ENCODE results near the gene ACTL6A. TPM values are rescaled to one million over a fixed set of nuclear protein-coding genes. Genes with fewer than 3 reads are reported as not detected.

ACTL6A gene
- total RNA-seq, 1 donor from 2014 or later: 36.3 TPM

- no peak overlapping the region for H3K27ac Mint-ChIP-seq (ENCODE audit: unreplicated experiment)
- no peaks in the 10 kb centered on the region for H3K9me3 Mint-ChIP-seq (ENCODE audit: unreplicated experiment)
- H3K36me3 Mint-ChIP-seq (ENCODE audit: low read depth, unreplicated experiment): peaks cover 11% of the 10 kb centered on the region
- peaks cover 41% of the 10 kb centered on the region for H3K4me1 Mint-ChIP-seq (ENCODE audit: unreplicated experiment)
- H3K27me3 Mint-ChIP-seq (ENCODE audit: unreplicated experiment): peaks cover 14% of the 10 kb centered on the region
- no peak for DNase-seq (ENCODE audit: low spot score)
- TF ChIP-seq, protein P1, sequence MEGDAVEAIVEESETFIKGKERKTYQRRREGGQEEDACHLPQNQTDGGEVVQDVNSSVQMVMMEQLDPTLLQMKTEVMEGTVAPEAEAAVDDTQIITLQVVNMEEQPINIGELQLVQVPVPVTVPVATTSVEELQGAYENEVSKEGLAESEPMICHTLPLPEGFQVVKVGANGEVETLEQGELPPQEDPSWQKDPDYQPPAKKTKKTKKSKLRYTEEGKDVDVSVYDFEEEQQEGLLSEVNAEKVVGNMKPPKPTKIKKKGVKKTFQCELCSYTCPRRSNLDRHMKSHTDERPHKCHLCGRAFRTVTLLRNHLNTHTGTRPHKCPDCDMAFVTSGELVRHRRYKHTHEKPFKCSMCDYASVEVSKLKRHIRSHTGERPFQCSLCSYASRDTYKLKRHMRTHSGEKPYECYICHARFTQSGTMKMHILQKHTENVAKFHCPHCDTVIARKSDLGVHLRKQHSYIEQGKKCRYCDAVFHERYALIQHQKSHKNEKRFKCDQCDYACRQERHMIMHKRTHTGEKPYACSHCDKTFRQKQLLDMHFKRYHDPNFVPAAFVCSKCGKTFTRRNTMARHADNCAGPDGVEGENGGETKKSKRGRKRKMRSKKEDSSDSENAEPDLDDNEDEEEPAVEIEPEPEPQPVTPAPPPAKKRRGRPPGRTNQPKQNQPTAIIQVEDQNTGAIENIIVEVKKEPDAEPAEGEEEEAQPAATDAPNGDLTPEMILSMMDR (IDR thresholded peaks at IDR 0.05; ENCODE audit: unreplicated experiment): no peak
- no peak overlapping the region for H3K4me3 Mint-ChIP-seq (ENCODE audit: unreplicated experiment)
Observed at GRCh38 chr3:179528772-179529171, 34.0 kb upstream of the ACTL6A start.

DNA sequence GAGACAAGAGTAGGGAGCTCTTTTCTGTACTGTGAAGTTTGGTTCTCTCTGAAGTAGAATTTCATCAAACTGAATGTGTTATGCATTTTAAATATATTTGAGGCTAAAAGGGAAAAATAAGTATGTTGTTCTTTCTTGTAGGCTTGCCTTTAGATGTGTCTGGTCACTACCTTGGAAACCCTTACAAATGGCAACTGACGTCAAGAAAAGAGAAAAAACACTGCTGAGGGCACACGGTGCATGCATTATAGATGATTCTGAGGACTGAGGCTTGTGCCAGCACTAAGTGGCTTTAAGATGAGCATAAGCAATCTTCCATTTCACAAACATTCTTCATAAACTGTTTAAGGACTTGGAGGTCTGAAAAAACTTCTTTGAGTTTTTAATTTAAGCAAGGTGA lies 31.1 kb upstream of the ACTL6A start:
- H3K4me3 Mint-ChIP-seq (ENCODE audit: unreplicated experiment): no peak overlapping the region
- peaks cover 4% of the 10 kb centered on the region for H3K36me3 Mint-ChIP-seq (ENCODE audit: low read depth, unreplicated experiment)
- peaks cover 3% of the 10 kb centered on the region for H3K27me3 Mint-ChIP-seq (ENCODE audit: unreplicated experiment)
- peaks cover 18% of the 10 kb centered on the region for H3K4me1 Mint-ChIP-seq (ENCODE audit: unreplicated experiment)
- H3K9me3 Mint-ChIP-seq (ENCODE audit: unreplicated experiment): no peaks in the 10 kb centered on the region
- no peak for DNase-seq (ENCODE audit: low spot score)
- no peak overlapping the region for H3K27ac Mint-ChIP-seq (ENCODE audit: unreplicated experiment)
- TF ChIP-seq, protein P1 (IDR thresholded peaks at IDR 0.05; ENCODE audit: unreplicated experiment): no peak

DNA sequence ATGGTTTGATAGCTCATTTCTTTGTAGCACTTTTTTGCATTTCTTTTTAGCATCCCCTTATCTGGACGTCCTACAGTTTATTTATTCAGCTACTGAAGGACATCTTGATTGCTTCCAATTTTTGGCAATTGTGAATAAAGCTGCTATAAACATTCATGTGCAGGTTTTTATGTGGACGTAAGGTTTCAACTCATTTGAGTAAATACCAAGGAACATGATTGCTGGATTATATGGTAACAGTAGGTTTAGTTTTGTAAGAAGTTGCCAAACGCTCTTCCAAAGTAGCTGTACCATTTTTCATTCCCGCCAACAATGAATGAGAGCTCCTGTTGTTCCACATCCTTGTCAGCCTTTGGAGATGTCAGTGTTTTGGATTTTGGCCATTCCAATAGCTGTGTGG lies 29.5 kb upstream of the ACTL6A start:
- H3K27me3 Mint-ChIP-seq (ENCODE audit: unreplicated experiment): peaks cover 2% of the 10 kb centered on the region
- H3K27ac Mint-ChIP-seq (ENCODE audit: unreplicated experiment): no peak overlapping the region
- peaks cover 15% of the 10 kb centered on the region for H3K4me1 Mint-ChIP-seq (ENCODE audit: unreplicated experiment)
- no peak for DNase-seq (ENCODE audit: low spot score)
- peaks cover 3% of the 10 kb centered on the region for H3K36me3 Mint-ChIP-seq (ENCODE audit: low read depth, unreplicated experiment)
- no peaks in the 10 kb centered on the region for H3K9me3 Mint-ChIP-seq (ENCODE audit: unreplicated experiment)
- H3K4me3 Mint-ChIP-seq (ENCODE audit: unreplicated experiment): no peak overlapping the region
- TF ChIP-seq, protein P1 (IDR thresholded peaks at IDR 0.05; ENCODE audit: unreplicated experiment): no peak

- Mint-ChIP-seq H3K4me1 (ENCODE audit: unreplicated experiment) (peaks cover 14% of the 10 kb centered on the region), H3K27me3 (ENCODE audit: unreplicated experiment) (peaks cover 4% of the 10 kb centered on the region), H3K4me3 (ENCODE audit: unreplicated experiment) (no peak overlapping the region), H3K36me3 (ENCODE audit: low read depth, unreplicated experiment) (no peaks in the 10 kb centered on the region), H3K9me3 (ENCODE audit: unreplicated experiment) (no peaks in the 10 kb centered on the region), H3K27ac (ENCODE audit: unreplicated experiment) (no peak overlapping the region)
- DNase-seq (ENCODE audit: low spot score): no peak
- TF ChIP-seq, protein P1 (IDR thresholded peaks at IDR 0.05; ENCODE audit: unreplicated experiment): no peak
Observed at GRCh38 chr3:179536256-179536655, 26.5 kb upstream of the ACTL6A start.

DNA sequence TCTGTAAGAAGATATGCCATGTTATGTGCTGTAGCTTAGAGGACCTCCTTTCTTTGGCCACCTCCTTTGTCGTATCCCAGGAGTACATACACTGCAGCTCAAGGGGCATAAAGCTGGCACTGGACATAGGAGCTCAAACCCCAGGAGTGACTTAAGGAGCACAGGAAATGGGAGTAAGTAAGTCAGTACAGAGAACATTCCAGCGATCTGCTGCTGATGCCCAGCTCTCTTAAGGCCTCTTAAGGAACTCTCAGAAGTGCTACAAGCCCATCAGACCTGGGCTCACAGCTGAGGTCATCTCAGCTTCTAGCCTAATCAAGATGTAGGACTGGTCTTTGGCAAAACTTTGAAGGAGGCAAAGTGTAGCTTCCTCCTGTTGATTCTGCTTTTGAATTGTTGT lies 21.6 kb upstream of the ACTL6A start:
- Mint-ChIP-seq H3K4me1 (ENCODE audit: unreplicated experiment) (peaks cover 14% of the 10 kb centered on the region), H3K36me3 (ENCODE audit: low read depth, unreplicated experiment) (no peaks in the 10 kb centered on the region), H3K27me3 (ENCODE audit: unreplicated experiment) (peaks cover 6% of the 10 kb centered on the region), H3K9me3 (ENCODE audit: unreplicated experiment) (no peaks in the 10 kb centered on the region), H3K27ac (ENCODE audit: unreplicated experiment) (no peak overlapping the region), H3K4me3 (ENCODE audit: unreplicated experiment) (no peak overlapping the region)
- TF ChIP-seq, protein P1 (IDR thresholded peaks at IDR 0.05; ENCODE audit: unreplicated experiment): no peak
- no peak for DNase-seq (ENCODE audit: low spot score)
